Kidney (tissue), 14 donors: Measurements from ENCODE around the gene UNC45B. TPM values are rescaled to one million over a fixed set of nuclear protein-coding genes. Genes with fewer than 3 reads are reported as not detected.
"Not testable (repeated sequence)": the region's sequence is repeated elsewhere in the genome, so short reads cannot be mapped to it uniquely, and the experiment has no call there.

ENCODE experiments used
- DNase-seq, 5 donors: peaks; one replicate each; pipeline ENCODE4 v3.0.0-alpha.2; 2013 to 2020
- FAIRE-seq: peaks from 2 replicates; lab custom pipeline; 2012; peaks lifted over from hg19 to GRCh38; lab: Jason Lieb, UNC
- H3K27ac ChIP-seq, 2 donors: one replicate each; pipeline ENCODE4 v1.7.0; 2013; ENCODE audit warnings: low read depth in 2 of 2, low read length in 2 of 2, inconsistent platforms in 1 of 2
- H3K27me3 ChIP-seq: one replicate; pipeline ENCODE4 v1.7.1; 2013; ENCODE audit warnings: low read length, inconsistent platforms; ENCODE audit not compliant: control insufficient read depth, insufficient read depth
- H3K36me3 ChIP-seq, 3 donors: one replicate each; pipeline versions ENCODE4 v1.7.0 to v1.7.1; 2013; ENCODE audit warnings: low read length in 3 of 3, control low read depth in 1 of 3, inconsistent platforms in 1 of 3; ENCODE audit not compliant: insufficient read depth in 3 of 3, control insufficient read depth in 2 of 3
- H3K4me1 ChIP-seq, 3 donors: one replicate each; pipeline versions ENCODE4 v1.7.0 to v1.7.1; 2013; ENCODE audit warnings: low read length in 3 of 3, inconsistent platforms in 1 of 3, low read depth in 1 of 3; ENCODE audit not compliant: control insufficient read depth in 2 of 3, insufficient read depth in 2 of 3
- H3K4me3 ChIP-seq, 3 donors: one replicate each; pipeline versions ENCODE4 v1.7.0 to v1.8.1; 2013; ENCODE audit warnings: low read length in 3 of 3, control low read depth in 1 of 3, inconsistent platforms in 1 of 3
- H3K9ac ChIP-seq, 3 donors: one replicate each; pipeline versions ENCODE4 v1.7.0 to v1.7.1; 2013; ENCODE audit warnings: low read length in 3 of 3, control low read depth in 1 of 3, inconsistent platforms in 1 of 3
- H3K9me3 ChIP-seq, 3 donors: one replicate each; pipeline versions ENCODE4 v1.7.0 to v1.7.1; 2013; ENCODE audit warnings: low read length in 3 of 3, control low read depth in 1 of 3, inconsistent platforms in 1 of 3; ENCODE audit not compliant: control insufficient read depth in 2 of 3, insufficient read depth in 1 of 3
- CTCF ChIP-seq: IDR thresholded peaks from 3 replicates; pipeline ENCODE4 v1.5.1; 2012; ENCODE audit warnings: mild to moderate bottlenecking, moderate library complexity, borderline replicate concordance; ENCODE audit not compliant: insufficient read depth; ENCODE audit errors: extremely low read depth
- intact Hi-C: fragments of 100-400 bp; cut with DNase I; formaldehyde crosslinking; loops from one replicate; pipeline ENCODE4 v1.11.1; 2022
- polyA plus RNA-seq: library from polyadenylated mRNA; stranded (reverse); fragments of 350-450 nt; fragmentation: Illumina TruSeq; extraction: RNeasy Lipid Tissue Mini Kit (QIAGEN cat#74804); gene quantifications from one replicate; pipeline ENCODE4 v1.2.3, GENCODE V29; 2014; ENCODE audit warnings: low read depth, low replicate concordance; ENCODE audit not compliant: insufficient read depth
- total RNA-seq: library from RNA; stranded (reverse); fragmentation: NEBNext Ultra II Directional; extraction: Animal tissue kit (Norgen Biotek cat#: 25700); gene quantifications from one replicate; pipeline ENCODE4 v1.2.1, GENCODE V29; 2021
- donor health status: control.
- donor health status: control.
- donor health status: control.
- donor health status: control.
- donor health status: control.
- donor health status: DM: yes; HTN: yes; CAD: no.
- donor health status: Normal renal cell carcinoma (clear cell type).

Gene UNC45B
- total and polyA plus RNA-seq, 2 donors from 2014 or later: 0.38 to 0.54 TPM

GRCh38 chr17:35222452-35222851 is 74.8 kb downstream of the UNC45B start:
- H3K4me1 ChIP-seq: peaks cover 0 to 2% (median 0%) of the 10 kb centered on the region in 3 donors
- no peak overlapping the region for H3K27ac ChIP-seq
- no peak for TF ChIP-seq CTCF
- peaks cover 0 to 8% (median 0%) of the 10 kb centered on the region in 3 donors for H3K9me3 ChIP-seq
- FAIRE-seq (no peak), DNase-seq (no peak)
- no peaks in the 10 kb centered on the region for H3K27me3 ChIP-seq
- no peaks in the 10 kb centered on the region for H3K36me3 ChIP-seq
- H3K9ac ChIP-seq: no peak overlapping the region
- H3K4me3 ChIP-seq: no peak overlapping the region
- intact Hi-C loops: no loop called here

GRCh38 chr17:35224436-35224835 is 76.8 kb downstream of the UNC45B start:
- intact Hi-C loops: no loop called here
- Histone ChIP-seq H3K27ac (no peak overlapping the region), H3K9ac (no peak overlapping the region), H3K9me3 (peaks cover 0 to 8% (median 0%) of the 10 kb centered on the region in 3 donors), H3K36me3 (no peaks in the 10 kb centered on the region), H3K4me3 (no peak overlapping the region), H3K4me1 (peaks cover 0 to 2% (median 0%) of the 10 kb centered on the region in 3 donors), H3K27me3 (no peaks in the 10 kb centered on the region)
- DNase-seq: no peak
- no peak for TF ChIP-seq CTCF
- FAIRE-seq: no peak

GRCh38 chr17:35227546-35227945 is 79.9 kb downstream of the UNC45B start:
- intact Hi-C loops: no loop called here
- TF ChIP-seq CTCF: no peak

DNA sequence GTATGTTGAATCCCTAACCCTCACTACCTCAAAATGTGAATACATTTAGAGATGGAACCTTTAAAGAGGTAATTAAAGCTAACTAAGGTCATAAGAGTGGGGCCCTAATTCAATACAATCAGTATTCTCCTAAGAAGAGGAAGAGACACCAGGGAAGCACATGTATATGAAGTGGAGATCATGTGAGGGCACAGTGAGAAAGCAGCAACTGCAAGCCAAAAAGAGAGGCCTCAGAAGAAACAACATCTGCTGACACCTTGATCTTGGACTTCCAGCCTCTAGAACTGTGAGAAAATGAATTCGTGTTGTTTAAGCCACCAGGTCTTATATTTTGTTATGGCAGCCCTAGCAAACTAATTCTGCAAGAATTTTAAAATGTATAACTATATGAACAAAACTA is 82.0 kb downstream of the UNC45B start:
- H3K27ac ChIP-seq: no peak overlapping the region
- TF ChIP-seq CTCF: no peak
- H3K4me3 ChIP-seq: no peak overlapping the region
- H3K27me3 ChIP-seq: no peaks in the 10 kb centered on the region
- no peak overlapping the region for H3K9ac ChIP-seq
- intact Hi-C loops: no loop called here
- H3K36me3 ChIP-seq: no peaks in the 10 kb centered on the region
- no peaks in the 10 kb centered on the region for H3K9me3 ChIP-seq
- FAIRE-seq: no peak
- H3K4me1 ChIP-seq: no peaks in the 10 kb centered on the region
- DNase-seq: no peak

More at GRCh38 chr17:35227546-35227945, 79.9 kb downstream of the UNC45B start:
- no peaks in the 10 kb centered on the region for H3K36me3 ChIP-seq
- no peak overlapping the region for H3K27ac ChIP-seq
- DNase-seq (no peak), FAIRE-seq (no peak)
- no peak overlapping the region for H3K4me3 ChIP-seq
- H3K9ac ChIP-seq: no peak overlapping the region
- no peaks in the 10 kb centered on the region for H3K27me3 ChIP-seq
- H3K9me3 ChIP-seq: peaks cover 0 to 4% (median 0%) of the 10 kb centered on the region in 3 donors
- H3K4me1 ChIP-seq: no peaks in the 10 kb centered on the region

DNA sequence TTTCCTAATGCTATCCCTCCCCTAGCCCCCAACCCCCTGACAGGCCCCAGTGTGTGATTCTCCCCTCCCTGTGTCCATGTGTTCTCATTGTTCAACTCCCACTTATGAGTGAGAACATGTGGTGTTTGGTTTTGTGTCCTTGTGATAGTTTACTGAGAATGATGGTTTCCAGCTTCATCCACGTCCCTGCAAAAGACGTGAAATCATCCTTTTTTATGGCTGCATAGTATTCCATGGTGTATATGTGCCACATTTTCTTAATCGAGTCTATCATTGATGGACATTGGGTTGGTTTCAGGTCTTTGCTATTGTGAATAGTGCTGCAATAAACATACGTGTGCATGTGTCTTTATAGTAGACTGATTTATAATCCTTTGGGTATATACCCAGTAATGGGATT is 86.7 kb downstream of the UNC45B start:
- H3K36me3 ChIP-seq, H3K27ac ChIP-seq, intact Hi-C loops, DNase-seq, H3K27me3 ChIP-seq, FAIRE-seq, H3K4me3 ChIP-seq, H3K9me3 ChIP-seq, H3K4me1 ChIP-seq, H3K9ac ChIP-seq: not testable (repeated sequence)
